ENCODE data around the gene DSG4.
"Not testable (repeated sequence)": the region's sequence is repeated elsewhere in the genome, so short reads cannot be mapped to it uniquely, and the experiment has no call there.

Gene DSG4, protein sequence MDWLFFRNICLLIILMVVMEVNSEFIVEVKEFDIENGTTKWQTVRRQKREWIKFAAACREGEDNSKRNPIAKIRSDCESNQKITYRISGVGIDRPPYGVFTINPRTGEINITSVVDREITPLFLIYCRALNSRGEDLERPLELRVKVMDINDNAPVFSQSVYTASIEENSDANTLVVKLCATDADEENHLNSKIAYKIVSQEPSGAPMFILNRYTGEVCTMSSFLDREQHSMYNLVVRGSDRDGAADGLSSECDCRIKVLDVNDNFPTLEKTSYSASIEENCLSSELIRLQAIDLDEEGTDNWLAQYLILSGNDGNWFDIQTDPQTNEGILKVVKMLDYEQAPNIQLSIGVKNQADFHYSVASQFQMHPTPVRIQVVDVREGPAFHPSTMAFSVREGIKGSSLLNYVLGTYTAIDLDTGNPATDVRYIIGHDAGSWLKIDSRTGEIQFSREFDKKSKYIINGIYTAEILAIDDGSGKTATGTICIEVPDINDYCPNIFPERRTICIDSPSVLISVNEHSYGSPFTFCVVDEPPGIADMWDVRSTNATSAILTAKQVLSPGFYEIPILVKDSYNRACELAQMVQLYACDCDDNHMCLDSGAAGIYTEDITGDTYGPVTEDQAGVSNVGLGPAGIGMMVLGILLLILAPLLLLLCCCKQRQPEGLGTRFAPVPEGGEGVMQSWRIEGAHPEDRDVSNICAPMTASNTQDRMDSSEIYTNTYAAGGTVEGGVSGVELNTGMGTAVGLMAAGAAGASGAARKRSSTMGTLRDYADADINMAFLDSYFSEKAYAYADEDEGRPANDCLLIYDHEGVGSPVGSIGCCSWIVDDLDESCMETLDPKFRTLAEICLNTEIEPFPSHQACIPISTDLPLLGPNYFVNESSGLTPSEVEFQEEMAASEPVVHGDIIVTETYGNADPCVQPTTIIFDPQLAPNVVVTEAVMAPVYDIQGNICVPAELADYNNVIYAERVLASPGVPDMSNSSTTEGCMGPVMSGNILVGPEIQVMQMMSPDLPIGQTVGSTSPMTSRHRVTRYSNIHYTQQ

DNA sequence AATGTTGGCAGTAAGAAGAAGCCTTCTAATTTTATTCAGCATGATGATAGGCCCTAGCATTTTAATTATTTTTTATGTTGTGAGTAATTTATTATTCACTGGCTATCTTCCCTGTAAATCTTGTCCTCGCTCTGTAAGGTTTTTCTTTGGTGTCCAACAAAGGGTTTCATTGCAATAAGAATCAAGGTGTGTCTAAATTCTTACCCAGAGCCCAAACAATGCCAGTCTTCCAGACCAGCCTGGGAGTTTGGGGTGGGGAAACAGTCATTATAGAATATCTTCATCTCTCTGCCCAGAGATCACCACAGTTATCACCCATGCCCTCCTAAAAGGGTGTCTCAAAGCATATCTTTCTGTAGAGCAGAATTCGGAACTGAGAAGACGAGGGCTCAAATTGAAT is at the start of gene DSG4:
TSS of gene DSG4 (plus strand) at position 301 of the 400 bp plus-strand sequence. CDS start 135 bp downstream, outside the sequence.
- DNase-seq, result no peak

GRCh38 chr18:31329787-31330438 is 46.7 kb upstream of the DSG4 start:
- no peak for DNase-seq

DNA sequence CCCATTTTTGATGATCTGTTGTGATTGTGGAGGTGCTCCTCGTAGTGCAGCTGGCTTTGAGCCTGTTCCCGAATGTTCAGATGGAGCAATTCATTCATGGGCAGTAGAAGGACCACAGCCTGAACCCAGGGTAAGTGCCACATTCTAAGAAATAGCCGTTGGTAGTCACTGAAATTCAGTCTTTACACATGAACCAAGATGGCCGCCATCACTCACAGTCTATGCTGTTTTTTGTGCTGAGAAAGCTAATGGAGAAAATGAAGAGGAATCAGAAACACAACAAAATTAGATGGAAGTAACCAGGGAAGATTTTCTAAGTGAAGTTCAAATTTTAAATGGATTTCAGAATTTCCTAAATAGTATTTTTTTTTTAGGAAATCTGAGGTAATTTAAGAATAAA is 33.1 kb upstream of the DSG4 start:
- DNase-seq, result no peak

- not testable (repeated sequence) for DNase-seq
Measured at GRCh38 chr18:31353336-31353735, 23.2 kb upstream of the DSG4 start.

DNA sequence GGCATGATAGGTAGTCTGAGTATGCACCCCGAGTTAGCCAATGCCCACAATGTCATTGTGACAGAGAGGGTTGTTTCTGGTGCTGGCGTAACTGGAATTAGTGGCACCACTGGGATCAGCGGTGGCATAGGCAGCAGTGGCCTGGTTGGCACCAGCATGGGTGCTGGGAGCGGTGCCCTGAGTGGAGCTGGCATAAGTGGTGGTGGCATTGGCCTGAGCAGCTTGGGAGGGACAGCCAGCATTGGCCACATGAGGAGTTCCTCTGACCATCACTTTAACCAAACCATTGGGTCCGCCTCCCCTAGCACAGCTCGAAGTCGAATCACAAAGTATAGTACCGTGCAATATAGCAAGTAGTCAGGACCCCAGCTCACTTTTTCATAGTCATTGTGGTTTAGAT is 21.6 kb upstream of the DSG4 start:
- no peak for DNase-seq

- no peak for DNase-seq
Measured at GRCh38 chr18:31356025-31356424, 20.6 kb upstream of the DSG4 start.

- no peak for DNase-seq
Measured at GRCh38 chr18:31364190-31364589, 12.4 kb upstream of the DSG4 start.

DNA sequence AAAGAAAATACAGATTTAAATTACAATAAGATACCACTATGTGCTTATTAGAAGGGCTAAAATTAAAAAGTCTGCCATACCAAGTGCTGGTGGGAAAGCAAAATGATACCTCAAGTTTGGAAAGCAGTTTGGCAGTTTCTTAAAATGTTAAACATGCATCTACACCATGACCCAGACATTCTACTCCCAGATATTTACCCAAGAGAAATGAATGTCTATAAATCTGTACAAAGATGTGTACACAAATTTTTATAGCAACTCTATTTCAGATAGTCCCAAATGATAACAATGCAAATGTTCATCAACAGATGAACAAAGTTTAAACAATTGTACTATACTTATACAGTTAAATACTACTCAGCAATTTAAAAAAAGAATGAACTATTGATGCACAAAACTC is 7.1 kb upstream of the DSG4 start:
- no peak for DNase-seq

DNA sequence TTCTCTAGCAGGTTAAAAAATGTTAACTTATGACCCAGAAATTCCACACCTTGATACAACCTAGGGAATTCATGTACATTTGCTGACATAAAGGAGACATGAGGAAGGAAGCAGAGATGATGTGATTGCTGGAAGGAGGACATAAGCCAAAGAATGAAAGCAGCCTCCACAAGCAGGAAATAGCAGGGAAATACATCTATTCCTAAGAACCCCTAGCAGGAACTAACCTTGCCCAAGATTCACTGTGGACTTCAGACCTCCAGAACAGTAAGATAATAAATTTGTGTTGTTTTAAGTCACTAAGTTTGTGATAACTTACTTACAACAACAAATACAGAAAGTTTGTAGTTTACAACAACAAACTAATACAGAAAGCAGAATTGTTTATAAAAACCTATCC is 4.6 kb upstream of the DSG4 start:
- DNase-seq, result no peak

GRCh38 chr18:31373641-31374040 is 2.9 kb upstream of the DSG4 start:
- DNase-seq, result no peak

DNA sequence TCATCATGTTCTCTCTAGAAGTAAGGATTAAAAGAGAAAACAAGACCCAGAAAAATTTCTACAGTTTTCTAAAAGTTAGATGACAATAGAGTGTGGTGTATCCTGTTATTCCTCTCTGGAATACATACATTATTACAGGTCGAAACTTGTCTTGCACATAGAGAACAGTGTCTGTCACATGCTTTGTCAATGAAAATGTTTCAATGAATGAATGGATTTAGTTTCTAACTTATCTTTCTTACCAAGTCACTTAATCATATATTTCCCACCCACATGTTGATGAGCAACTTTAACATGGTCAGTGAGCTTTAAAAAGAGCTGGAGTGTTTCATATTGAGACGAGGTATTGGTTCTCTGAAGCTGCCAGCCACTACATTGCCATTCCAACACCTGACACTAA is 4.3 kb downstream of the DSG4 start:
- DNase-seq, result no peak

DNA sequence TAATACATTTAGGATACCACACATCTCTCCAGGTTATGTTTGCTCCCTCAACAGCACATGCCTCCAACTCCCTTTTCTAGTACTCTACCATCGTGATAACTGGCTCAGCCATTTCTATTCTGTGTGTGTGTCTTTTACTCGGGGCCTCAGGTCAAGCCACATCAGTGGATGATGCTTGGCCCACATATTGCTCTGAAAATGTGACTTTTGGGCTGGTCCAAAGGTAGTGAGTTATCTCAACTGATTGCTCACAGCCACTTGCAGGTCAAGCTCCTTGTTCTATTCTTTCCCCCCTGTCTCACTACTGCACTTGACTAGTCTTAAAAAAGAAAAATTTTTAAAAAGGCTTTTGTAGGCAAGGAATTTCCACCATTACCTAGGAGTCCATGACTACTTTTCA is 5.5 kb downstream of the DSG4 start:
- DNase-seq, result no peak

GRCh38 chr18:31386741-31387140 is 10.2 kb downstream of the DSG4 start:
- DNase-seq, result no peak

- no peak for DNase-seq
Measured at GRCh38 chr18:31393286-31393685, 16.7 kb downstream of the DSG4 start.

DNA sequence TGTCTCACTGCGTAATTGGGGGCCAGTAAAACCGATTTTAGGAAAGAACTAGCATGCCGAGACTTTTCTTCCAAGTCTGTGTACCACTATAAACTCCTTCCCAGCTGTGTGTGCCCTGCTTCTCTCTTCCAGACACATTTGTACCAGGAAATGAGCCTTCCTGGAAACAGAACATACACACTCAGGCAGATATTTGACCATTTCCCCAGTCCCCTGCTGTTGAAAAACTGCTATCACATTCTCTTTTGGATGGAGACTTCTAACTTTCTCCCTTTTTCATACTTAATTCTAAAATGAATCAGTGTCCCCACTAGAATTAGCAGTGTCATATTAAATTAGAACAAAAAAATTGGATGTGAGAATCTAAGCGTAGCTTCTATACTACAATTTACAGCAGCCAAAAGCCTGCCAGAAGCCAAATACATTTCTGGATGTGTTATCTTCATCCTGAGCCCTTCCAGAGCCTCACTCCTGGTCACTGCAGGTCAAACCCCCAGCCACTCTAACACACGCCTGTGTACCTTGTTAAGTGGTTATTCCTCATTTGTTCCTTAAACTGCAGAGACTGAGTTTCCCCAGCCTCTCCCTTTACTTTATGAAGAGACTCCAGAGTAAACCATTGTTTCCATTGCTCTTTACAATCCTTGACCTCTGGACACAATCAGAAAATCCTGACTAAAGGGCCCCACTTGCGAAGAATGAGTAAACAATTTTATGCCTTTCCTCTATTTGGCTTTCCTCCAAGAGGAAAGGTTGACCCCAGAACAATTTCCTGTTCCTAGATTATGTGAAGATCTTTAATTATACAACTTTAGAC is 20.4 kb downstream of the DSG4 start:
- no peak for DNase-seq

DNA sequence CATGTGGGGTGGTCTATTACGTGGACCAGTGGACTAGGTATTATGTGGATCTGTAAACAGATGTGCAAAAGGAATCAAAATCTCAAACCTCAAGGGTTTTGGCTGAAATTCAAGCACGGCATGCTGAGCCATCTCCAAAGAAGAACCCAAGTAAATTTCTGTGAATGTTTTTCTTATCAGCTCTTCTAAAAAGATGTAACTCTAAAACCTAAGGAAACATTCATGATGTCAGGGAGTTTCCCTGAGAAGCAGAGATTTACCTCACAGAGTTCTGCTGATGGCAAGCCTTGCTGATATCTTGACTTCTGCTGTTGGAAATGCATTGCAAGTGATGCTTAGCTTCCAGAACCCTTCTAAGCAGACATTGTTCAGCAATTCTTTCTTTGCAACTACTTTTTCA is 21.6 kb downstream of the DSG4 start:
- no peak for DNase-seq

- DNase-seq, result no peak
Measured at GRCh38 chr18:31399306-31400032, 22.9 kb downstream of the DSG4 start.

DNA sequence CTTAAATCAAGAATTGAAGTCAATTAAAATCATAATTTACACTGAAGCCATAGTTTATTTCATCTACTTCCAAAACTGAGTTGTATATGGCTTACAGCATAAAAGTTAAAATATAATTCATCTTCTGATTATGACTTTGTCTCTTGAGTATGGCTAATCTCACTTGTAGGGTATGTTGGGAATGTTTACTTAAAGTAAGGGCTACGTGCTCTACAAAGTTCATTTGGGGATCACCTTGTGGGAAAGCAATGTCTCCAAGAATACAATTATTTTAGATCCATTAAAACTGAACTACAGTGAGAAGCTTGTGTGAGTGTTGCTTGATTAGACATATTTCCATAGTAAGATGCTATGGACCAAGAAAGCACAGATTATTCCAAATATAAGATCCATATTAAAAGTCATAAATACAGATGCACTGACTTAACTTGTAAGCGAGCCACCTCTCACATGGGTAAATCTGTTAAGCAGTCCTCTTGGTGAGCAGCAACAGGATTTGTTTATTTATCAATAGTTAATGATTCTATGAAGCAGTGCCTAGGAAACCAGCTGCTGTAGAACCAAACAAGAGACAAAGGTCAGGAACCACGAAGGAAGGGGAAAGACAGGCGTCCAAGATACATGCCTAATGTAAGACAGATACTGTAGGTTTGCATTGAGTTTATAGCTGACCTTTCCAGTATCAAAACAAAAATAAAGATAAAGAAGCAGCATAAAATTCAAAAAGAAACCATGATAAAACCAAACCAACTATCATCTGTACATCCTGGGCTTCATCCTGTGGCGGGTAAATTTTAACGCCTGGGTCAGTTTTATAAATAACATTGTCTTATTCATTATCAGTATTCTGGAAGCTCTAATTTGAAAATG is 24.8 kb downstream of the DSG4 start:
- no peak for DNase-seq

- DNase-seq, result no peak
Measured at GRCh38 chr18:31402026-31402373, 25.4 kb downstream of the DSG4 start.

- no peak for DNase-seq
Measured at GRCh38 chr18:31403409-31403808, 26.8 kb downstream of the DSG4 start.

GRCh38 chr18:31407649-31408048 is 31.1 kb downstream of the DSG4 start:
- DNase-seq, result no peak
